ENCODE results near the gene ABLIM3.
"Not testable (repeated sequence)": the region's sequence is repeated elsewhere in the genome, so short reads cannot be mapped to it uniquely, and the experiment has no call there.

ABLIM3 gene

GRCh38 chr5:149160291-149160787 lies 19.0 kb downstream of the ABLIM3 start:
- DNase-seq: no peak

GRCh38 chr5:149161026-149161687 lies 19.9 kb downstream of the ABLIM3 start:
- no peak for DNase-seq

- DNase-seq: no peak
Observed at GRCh38 chr5:149161850-149162249, 20.6 kb downstream of the ABLIM3 start.

GRCh38 chr5:149162401-149163084 lies 21.2 kb downstream of the ABLIM3 start:
- DNase-seq: no peak

- no peak for DNase-seq
Observed at GRCh38 chr5:149164731-149165130, 23.4 kb downstream of the ABLIM3 start.

GRCh38 chr5:149166128-149166527 lies 24.8 kb downstream of the ABLIM3 start:
- no peak for DNase-seq

- no peak for DNase-seq
Observed at GRCh38 chr5:149166591-149167100, 25.4 kb downstream of the ABLIM3 start.

GRCh38 chr5:149168276-149168906 lies 27.1 kb downstream of the ABLIM3 start:
- no peak for DNase-seq

- no peak for DNase-seq
Observed at GRCh38 chr5:149170299-149170698, 29.0 kb downstream of the ABLIM3 start.

- no peak for DNase-seq
Observed at GRCh38 chr5:149172261-149172660, 31.0 kb downstream of the ABLIM3 start.

GRCh38 chr5:149172709-149173505 lies 31.6 kb downstream of the ABLIM3 start:
- DNase-seq: no peak

- no peak for DNase-seq
Observed at GRCh38 chr5:149174847-149175234, 33.5 kb downstream of the ABLIM3 start.

- no peak for DNase-seq
Observed at GRCh38 chr5:149175346-149176105, 34.2 kb downstream of the ABLIM3 start.

GRCh38 chr5:149177339-149177843 lies 36.1 kb downstream of the ABLIM3 start:
- no peak for DNase-seq

GRCh38 chr5:149177911-149178565 lies 36.7 kb downstream of the ABLIM3 start:
- no peak for DNase-seq

- DNase-seq: no peak
Observed at GRCh38 chr5:149181732-149182131, 40.4 kb downstream of the ABLIM3 start.

- DNase-seq: no peak
Observed at GRCh38 chr5:149182241-149182640, 40.9 kb downstream of the ABLIM3 start.

- DNase-seq: no peak
Observed at GRCh38 chr5:149185067-149185466, 43.8 kb downstream of the ABLIM3 start.

- DNase-seq: no peak
Observed at GRCh38 chr5:149186506-149186905, 45.2 kb downstream of the ABLIM3 start.

GRCh38 chr5:149187617-149188016 lies 46.3 kb downstream of the ABLIM3 start:
- DNase-seq: not testable (repeated sequence)

GRCh38 chr5:149188383-149188782 lies 47.1 kb downstream of the ABLIM3 start:
- no peak for DNase-seq
